ENCODE results near the gene GABRR2.

DNA sequence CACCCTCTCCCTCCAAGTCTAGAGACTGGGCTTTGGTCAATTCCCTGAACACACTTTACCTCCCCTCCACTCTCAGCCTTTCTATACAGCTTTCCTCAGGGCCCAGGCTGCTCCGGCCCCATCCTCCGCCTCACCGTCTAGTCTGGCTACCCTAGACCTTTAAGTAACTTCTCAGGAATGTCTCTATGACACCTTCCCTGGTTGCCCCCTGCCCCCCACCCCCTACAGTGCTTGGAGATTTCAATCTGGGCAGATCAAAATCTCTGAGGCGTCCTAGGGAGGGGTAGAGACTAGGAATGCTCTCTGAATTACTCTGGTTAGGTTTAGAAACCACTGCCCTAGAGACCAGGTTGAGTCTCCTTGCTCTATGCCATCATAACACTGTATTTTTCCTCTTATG, 31.3 kb upstream of the GABRR2 start:
- TF ChIP-seq, protein P1, sequence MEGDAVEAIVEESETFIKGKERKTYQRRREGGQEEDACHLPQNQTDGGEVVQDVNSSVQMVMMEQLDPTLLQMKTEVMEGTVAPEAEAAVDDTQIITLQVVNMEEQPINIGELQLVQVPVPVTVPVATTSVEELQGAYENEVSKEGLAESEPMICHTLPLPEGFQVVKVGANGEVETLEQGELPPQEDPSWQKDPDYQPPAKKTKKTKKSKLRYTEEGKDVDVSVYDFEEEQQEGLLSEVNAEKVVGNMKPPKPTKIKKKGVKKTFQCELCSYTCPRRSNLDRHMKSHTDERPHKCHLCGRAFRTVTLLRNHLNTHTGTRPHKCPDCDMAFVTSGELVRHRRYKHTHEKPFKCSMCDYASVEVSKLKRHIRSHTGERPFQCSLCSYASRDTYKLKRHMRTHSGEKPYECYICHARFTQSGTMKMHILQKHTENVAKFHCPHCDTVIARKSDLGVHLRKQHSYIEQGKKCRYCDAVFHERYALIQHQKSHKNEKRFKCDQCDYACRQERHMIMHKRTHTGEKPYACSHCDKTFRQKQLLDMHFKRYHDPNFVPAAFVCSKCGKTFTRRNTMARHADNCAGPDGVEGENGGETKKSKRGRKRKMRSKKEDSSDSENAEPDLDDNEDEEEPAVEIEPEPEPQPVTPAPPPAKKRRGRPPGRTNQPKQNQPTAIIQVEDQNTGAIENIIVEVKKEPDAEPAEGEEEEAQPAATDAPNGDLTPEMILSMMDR (IDR thresholded peaks at IDR 0.05; ENCODE audit: insufficient read depth, low read length, poor library complexity, severe bottlenecking) = no peak
- TF ChIP-seq EZH2phosphoT487 (conservative IDR thresholded peaks at IDR 0.05; ENCODE audit: low read length) = no peak
